GM23248 (cell line): Measurements from ENCODE around the gene ASS1. TPM values are rescaled to one million over a fixed set of nuclear protein-coding genes. Genes with fewer than 3 reads are reported as not detected.

ENCODE experiments used
- DNase-seq: peaks from one replicate; pipeline ENCODE4 v3.0.0-alpha.2; 2015
- H2AFZ ChIP-seq: fragments of 200-600 bp; sonication (generic); 2 replicates; pipeline ENCODE4 v1.6.1; 2016; ENCODE audit warnings: antibody characterized with exemption
- H3F3A ChIP-seq: fragments of 200-600 bp; sonication (generic); 2 replicates; pipeline ENCODE4 v1.6.1; 2016; ENCODE audit warnings: mild to moderate bottlenecking, antibody characterized with exemption, mixed run types; ENCODE audit not compliant: insufficient read depth
- H3K27ac ChIP-seq: fragments of 200-600 bp; sonication (generic); 2 replicates; pipeline ENCODE4 v1.5.1; 2016; ENCODE audit warnings: mild to moderate bottlenecking
- H3K27me3 ChIP-seq: fragments of 200-600 bp; sonication (generic); replicated peaks from 2 replicates; pipeline ENCODE4 v1.6.1; 2016; ENCODE audit warnings: mild to moderate bottlenecking; ENCODE audit not compliant: insufficient read depth
- H3K36me3 ChIP-seq: fragments of 200-600 bp; sonication (generic); 2 replicates; pipeline ENCODE4 v1.6.1; 2016; ENCODE audit warnings: low read depth, mild to moderate bottlenecking
- H3K4me1 ChIP-seq: fragments of 200-600 bp; sonication (generic); 2 replicates; pipeline ENCODE4 v1.6.1; 2016; ENCODE audit warnings: mild to moderate bottlenecking; ENCODE audit not compliant: insufficient read depth
- H3K4me2 ChIP-seq: fragments of 200-600 bp; sonication (generic); one replicate; pipeline ENCODE4 v1.6.1; 2016; ENCODE audit warnings: mild to moderate bottlenecking; ENCODE audit not compliant: unreplicated experiment
- H3K4me3 ChIP-seq: fragments of 200-600 bp; sonication (generic); 2 replicates; pipeline ENCODE4 v1.5.1; 2016; ENCODE audit warnings: mild to moderate bottlenecking
- H3K79me2 ChIP-seq: fragments of 200-600 bp; sonication (generic); 2 replicates; pipeline ENCODE4 v1.6.1; 2016; ENCODE audit warnings: mild to moderate bottlenecking; ENCODE audit not compliant: insufficient read depth
- H3K9ac ChIP-seq: fragments of 200-600 bp; sonication (generic); 2 replicates; pipeline ENCODE4 v1.6.1; 2016; ENCODE audit warnings: mild to moderate bottlenecking
- H3K9me2 ChIP-seq: fragments of 200-600 bp; sonication (generic); 2 replicates; pipeline ENCODE4 v1.6.1; 2016; ENCODE audit warnings: mixed run types, mild to moderate bottlenecking, moderate library complexity; ENCODE audit not compliant: insufficient read depth
- H3K9me3 ChIP-seq: fragments of 200-600 bp; sonication (generic); one replicate; pipeline ENCODE4 v1.6.1; 2017; ENCODE audit warnings: low read depth
- H4K20me1 ChIP-seq: fragments of 200-600 bp; sonication (generic); 2 replicates; pipeline ENCODE4 v1.6.0; 2016; ENCODE audit not compliant: insufficient read depth
- EZH2 ChIP-seq: fragments of 200-600 bp; sonication (generic); IDR thresholded peaks from 2 replicates; pipeline ENCODE4 v1.6.1; 2018; ENCODE audit warnings: antibody characterized with exemption, mild to moderate bottlenecking; ENCODE audit not compliant: insufficient read depth, poor library complexity, severe bottlenecking
- EZH2phosphoT487 ChIP-seq: fragments of 200-600 bp; sonication (generic); IDR thresholded peaks from 2 replicates; pipeline ENCODE4 v1.6.1; 2018; ENCODE audit warnings: antibody characterized with exemption, moderate library complexity, mild to moderate bottlenecking, low read depth; ENCODE audit not compliant: insufficient read depth
- WGBS, 2 experiments: methylation state at CpG; one replicate each; pipeline ENCODE4 v1.1.6; 2015 to 2017; ENCODE audit warnings: low lambda C conversion rate in 2 of 2, low coverage in 1 of 2; ENCODE audit errors: missing lambda C conversion rate in 2 of 2; 5-methylcytosine and 5-hydroxymethylcytosine counted together
- in situ Hi-C: fragments of 300-500 bp; cut with MboI; formaldehyde crosslinking; loops from 2 replicates; pipeline ENCODE4 v1.15.0; 2020
- polyA plus RNA-seq: library from polyadenylated mRNA; unstranded; fragments of >200 nt; fragmentation: Nextera tagmentation; extraction: Ambion mirVana; gene quantifications from 2 replicates; pipeline ENCODE4 v1.2.1, GENCODE V29; 2016
- total RNA-seq: library from RNA; depleted of rRNA; stranded (reverse); fragments of >200 nt; shearing (Covaris generic); gene quantifications from 2 replicates; pipeline ENCODE4 v1.2.3, GENCODE V29; 2014

The ASS1 gene
- total and polyA plus RNA-seq, 2 experiments from 2014 or later = 124 to 216 TPM

GRCh38 chr9:130512199-130512598 is 67.4 kb downstream of the ASS1 start:
- TF ChIP-seq EZH2phosphoT487 (no peak), EZH2 (no peak)
- Histone ChIP-seq H3K4me2 (no peak overlapping the region), H3K9ac (no peak overlapping the region), H3K4me3 (no peak overlapping the region), H3K4me1 (no peaks in the 10 kb centered on the region), H3K36me3 (no peaks in the 10 kb centered on the region), H3K9me3 (no peaks in the 10 kb centered on the region), H4K20me1 (no peaks in the 10 kb centered on the region), H3F3A (no peaks in the 10 kb centered on the region), H3K27me3 (no peaks in the 10 kb centered on the region; the same call in 1 of the 2 replicates), H3K79me2 (no peaks in the 10 kb centered on the region), H3K9me2 (no peaks in the 10 kb centered on the region), H3K27ac (no peak overlapping the region), H2AFZ (no peak overlapping the region)
- WGBS, 2 experiments = 67 to 73% methylated on average over 4 of the region's 4 CpGs
- in situ Hi-C loops = no loop called here
- DNase-seq = no peak

- no peaks in the 10 kb centered on the region for H3K9me2 ChIP-seq
- DNase-seq = no peak
- H3K27ac ChIP-seq = no peak overlapping the region
- no peaks in the 10 kb centered on the region for H3K79me2 ChIP-seq
- no peaks in the 10 kb centered on the region for H3K36me3 ChIP-seq
- in situ Hi-C loops = no loop called here
- H3K4me1 ChIP-seq = no peaks in the 10 kb centered on the region
- no peak overlapping the region for H3K4me3 ChIP-seq
- 46 to 68% methylated on average over 1 of the region's 1 CpG for WGBS, 2 experiments
- no peaks in the 10 kb centered on the region for H3K9me3 ChIP-seq
- no peaks in the 10 kb centered on the region for H4K20me1 ChIP-seq
- TF ChIP-seq EZH2phosphoT487 (no peak), EZH2 (no peak)
- H3K27me3 ChIP-seq = no peaks in the 10 kb centered on the region; the same call in 1 of the 2 replicates
- no peaks in the 10 kb centered on the region for H3F3A ChIP-seq
- no peak overlapping the region for H2AFZ ChIP-seq
- no peak overlapping the region for H3K9ac ChIP-seq
- no peak overlapping the region for H3K4me2 ChIP-seq
Observed at GRCh38 chr9:130513078-130513477, 68.3 kb downstream of the ASS1 start.

GRCh38 chr9:130518233-130518632 is 73.5 kb downstream of the ASS1 start:
- H3K4me3 ChIP-seq = no peak overlapping the region
- in situ Hi-C loops = no loop called here
- DNase-seq = no peak
- no peak overlapping the region for H3K9ac ChIP-seq
- H4K20me1 ChIP-seq = no peaks in the 10 kb centered on the region
- H3K79me2 ChIP-seq = no peaks in the 10 kb centered on the region
- no peak overlapping the region for H3K27ac ChIP-seq
- TF ChIP-seq EZH2phosphoT487 (no peak), EZH2 (no peak)
- H3K36me3 ChIP-seq = no peaks in the 10 kb centered on the region
- no peaks in the 10 kb centered on the region for H3K9me3 ChIP-seq
- H2AFZ ChIP-seq = no peak overlapping the region
- H3K4me1 ChIP-seq = no peaks in the 10 kb centered on the region
- no peaks in the 10 kb centered on the region for H3K9me2 ChIP-seq
- 73 to 78% methylated on average over 4 of the region's 4 CpGs for WGBS, 2 experiments
- H3K27me3 ChIP-seq = no peaks in the 10 kb centered on the region
- no peaks in the 10 kb centered on the region for H3F3A ChIP-seq
- no peak overlapping the region for H3K4me2 ChIP-seq

DNA sequence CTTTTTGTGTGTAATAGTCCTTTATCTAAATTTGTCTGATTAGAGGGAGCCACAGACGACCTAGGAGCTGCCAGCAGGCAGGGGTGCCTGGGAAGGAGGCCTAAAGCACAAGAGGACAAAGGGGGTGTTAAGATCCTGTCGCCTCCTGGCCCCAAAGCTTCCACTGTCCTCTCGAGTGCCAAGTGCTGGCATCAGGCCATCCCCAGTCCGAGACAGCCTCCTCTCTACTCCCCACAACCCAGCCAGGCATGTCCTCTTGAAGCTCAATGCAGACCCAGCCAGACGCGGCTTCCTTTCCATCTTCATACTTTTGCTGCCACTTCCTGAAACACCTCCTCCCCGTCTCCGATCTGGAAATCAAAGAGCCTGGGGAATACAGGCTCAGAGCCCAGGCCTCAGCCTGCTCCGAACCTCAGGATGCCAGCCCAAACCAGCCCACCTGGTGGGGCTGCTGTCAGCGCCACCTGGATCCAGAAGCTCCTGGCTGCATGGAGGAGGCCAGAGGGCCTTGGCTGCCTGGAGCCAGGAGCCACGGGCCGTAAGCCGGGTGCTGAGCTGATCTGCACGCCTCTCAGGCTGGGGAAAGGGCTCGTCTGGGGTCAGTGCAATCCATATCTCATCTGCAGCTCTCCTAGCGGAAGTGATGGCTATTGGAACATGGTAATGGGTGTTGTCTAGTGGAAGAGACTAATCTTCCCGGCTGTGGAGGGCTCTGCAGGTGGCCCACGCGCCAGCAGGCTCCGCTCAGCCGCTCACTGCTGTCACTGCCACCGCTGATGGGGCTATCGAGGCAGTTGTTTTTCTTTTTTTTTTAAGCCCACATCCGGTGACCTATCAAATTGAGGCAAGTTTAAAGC is 74.4 kb downstream of the ASS1 start:
- no peaks in the 10 kb centered on the region for H4K20me1 ChIP-seq
- H3K9ac ChIP-seq = no peak overlapping the region
- in situ Hi-C loops = no loop called here
- H3F3A ChIP-seq = no peaks in the 10 kb centered on the region
- no peak for TF ChIP-seq EZH2
- no peak for TF ChIP-seq EZH2phosphoT487
- no peak overlapping the region for H2AFZ ChIP-seq
- no peaks in the 10 kb centered on the region for H3K36me3 ChIP-seq
- H3K4me1 ChIP-seq = no peaks in the 10 kb centered on the region
- H3K4me2 ChIP-seq = no peak overlapping the region
- no peaks in the 10 kb centered on the region for H3K9me3 ChIP-seq
- H3K79me2 ChIP-seq = no peaks in the 10 kb centered on the region
- DNase-seq = no peak
- H3K27ac ChIP-seq = no peak overlapping the region
- no peaks in the 10 kb centered on the region for H3K27me3 ChIP-seq
- H3K9me2 ChIP-seq = no peaks in the 10 kb centered on the region
- WGBS, 2 experiments = 74 to 76% methylated on average over 24 of the region's 24 CpGs
- no peak overlapping the region for H3K4me3 ChIP-seq
